A549 (cell line): ENCODE results near the gene DELE1. TPM values are rescaled to one million over a fixed set of nuclear protein-coding genes. Genes with fewer than 3 reads are reported as not detected.

ENCODE experiments used
- ATAC-seq, 2 experiments: fragments of 200-7000 bp in 1 of 2; fragments of >200 bp in 1 of 2; cut with Nextera tagmentation in 1 of 2; cut with Tn5 transposase in 1 of 2; 3 replicates each; pipeline versions ENCODE4 v1.8.0 to v1.9.1; 2018 to 2020; ENCODE audit warnings: mild to moderate bottlenecking in 1 of 2, moderate library complexity in 1 of 2
- CTCF ChIA-PET: fragments of 300-600 bp; sonication (Branson Sonifier 250); formaldehyde crosslinking; extraction: SDS; loops from one replicate; lab custom pipeline; 2021; ENCODE audit warnings: antibody characterized with exemption, inconsistent platforms; lab: Yijun Ruan, JAX
- POLR2A ChIA-PET: fragments of 350-600 bp; formaldehyde crosslinking; extraction: SDS; loops from one replicate; lab custom pipeline; 2021; ENCODE audit warnings: antibody characterized with exemption, inconsistent platforms; lab: Yijun Ruan, JAX
- DNase-seq, 2 experiments: peaks; one replicate each; pipeline versions ENCODE4 v3.0.0 to v3.0.0-alpha.2; 2011 to 2016; ENCODE audit warnings: low read depth in 1 of 2, low spot score in 1 of 2
- FAIRE-seq: peaks from 2 replicates; lab custom pipeline; 2011; peaks lifted over from hg19 to GRCh38; lab: Jason Lieb, UNC
- H3K27ac ChIP-seq, 2 experiments: fragments of >200 bp; sonication (Bioruptor Twin); formaldehyde crosslinking; 3 replicates each; pipeline ENCODE4 v1.5.1; 2016 to 2017
- H3K4me1 ChIP-seq: fragments of >200 bp; sonication (Bioruptor Twin); formaldehyde crosslinking; 3 replicates; pipeline ENCODE4 v1.6.1; 2016
- H3K4me2 ChIP-seq: fragments of >200 bp; sonication (Bioruptor Twin); formaldehyde crosslinking; 3 replicates; pipeline ENCODE4 v1.6.1; 2016
- H3K4me3 ChIP-seq: fragments of >200 bp; sonication (Bioruptor Twin); formaldehyde crosslinking; 3 replicates; pipeline ENCODE4 v1.5.1; 2016
- H3K9me3 ChIP-seq: fragments of >200 bp; sonication (Bioruptor Twin); formaldehyde crosslinking; 3 replicates; pipeline ENCODE4 v1.6.1; 2016
- BCL3 ChIP-seq: fragments of >200 bp; sonication (Bioruptor Twin); formaldehyde crosslinking; IDR thresholded peaks from 3 replicates; pipeline ENCODE4 v1.6.1; 2016
- BHLHE40 ChIP-seq: IDR thresholded peaks from 2 replicates; pipeline ENCODE4 v1.6.1; 2012; ENCODE audit warnings: low read depth, low read length, inconsistent platforms
- CBX2 ChIP-seq: fragments of 200-600 bp; sonication (generic); IDR thresholded peaks from 2 replicates; pipeline ENCODE4 v1.6.1; 2016; ENCODE audit warnings: low read depth, mild to moderate bottlenecking, borderline replicate concordance
- CBX8 ChIP-seq: fragments of 200-600 bp; sonication (generic); IDR thresholded peaks from 2 replicates; pipeline ENCODE4 v1.6.1; 2016
- CHD4 ChIP-seq: fragments of 200-600 bp; sonication (generic); IDR thresholded peaks from 2 replicates; pipeline ENCODE4 v1.6.1; 2016; ENCODE audit warnings: antibody characterized with exemption, mild to moderate bottlenecking, borderline replicate concordance
- EP300 ChIP-seq, 2 experiments: fragments of >200 bp; sonication (Bioruptor Twin); formaldehyde crosslinking; IDR thresholded peaks; 2 replicates in 1 of 2; 3 replicates in 1 of 2; pipeline ENCODE4 v1.6.1; 2016 to 2017
- FOSB ChIP-seq: fragments of 250-450 bp; sonication (Bioruptor Pico); IDR thresholded peaks from 2 replicates; pipeline ENCODE4 v1.5.0; 2020; ENCODE audit warnings: mild to moderate bottlenecking, moderate library complexity
- FOXS1 ChIP-seq: fragments of 250-450 bp; sonication (Bioruptor Pico); IDR thresholded peaks from 2 replicates; pipeline ENCODE4 v1.5.0; 2020; ENCODE audit warnings: mild to moderate bottlenecking, moderate library complexity
- HMGXB4 ChIP-seq: fragments of 250-450 bp; sonication (Bioruptor Pico); IDR thresholded peaks from 2 replicates; pipeline ENCODE4 v1.5.0; 2021; ENCODE audit warnings: mild to moderate bottlenecking, moderate library complexity, borderline replicate concordance
- MAX ChIP-seq: IDR thresholded peaks from 2 replicates; pipeline ENCODE4 v1.6.1; 2012
- MYC ChIP-seq: IDR thresholded peaks from 2 replicates; pipeline ENCODE4 v1.6.1; 2012; ENCODE audit warnings: mild to moderate bottlenecking, inconsistent platforms, low read length, improper control_type of control experiment, borderline replicate concordance
- NPAS2 ChIP-seq: fragments of 250-450 bp; sonication (Bioruptor Pico); IDR thresholded peaks from 2 replicates; pipeline ENCODE4 v1.8.0; 2022; ENCODE audit warnings: mild to moderate bottlenecking, moderate library complexity, borderline replicate concordance
- NR3C1 ChIP-seq: fragments of >200 bp; sonication (Bioruptor Twin); formaldehyde crosslinking; IDR thresholded peaks from 3 replicates; pipeline ENCODE4 v1.6.1; 2017
- PHF8 ChIP-seq: fragments of 200-600 bp; sonication (generic); IDR thresholded peaks from 2 replicates; pipeline ENCODE4 v1.6.1; 2016; ENCODE audit warnings: low read depth, mild to moderate bottlenecking, antibody characterized with exemption, moderate library complexity, borderline replicate concordance
- POLR2AphosphoS2 ChIP-seq: conservative IDR thresholded peaks from 2 replicates; pipeline ENCODE4 v1.6.1; 2012; ENCODE audit warnings: low read length, improper control_type of control experiment, inconsistent platforms
- RAD21 ChIP-seq, 2 experiments: fragments of >200 bp in 1 of 2; sonication (Bioruptor Twin) in 1 of 2; formaldehyde crosslinking in 1 of 2; IDR thresholded peaks in 1 of 2; conservative IDR thresholded peaks in 1 of 2; 2 replicates in 1 of 2; 3 replicates in 1 of 2; pipeline ENCODE4 v1.6.1; 2012 to 2018; ENCODE audit warnings: inconsistent platforms in 1 of 2
- RFX5 ChIP-seq: fragments of 450-650 bp; IDR thresholded peaks from 2 replicates; pipeline ENCODE4 v1.7.1; 2014; ENCODE audit warnings: antibody characterized with exemption, mild to moderate bottlenecking, moderate library complexity
- RNF2 ChIP-seq: fragments of 200-600 bp; sonication (generic); IDR thresholded peaks from 2 replicates; pipeline ENCODE4 v1.6.1; 2016; ENCODE audit warnings: low read depth, mild to moderate bottlenecking, antibody characterized with exemption, moderate library complexity, borderline replicate concordance
- SMC3 ChIP-seq: fragments of >200 bp; sonication (Bioruptor Twin); formaldehyde crosslinking; IDR thresholded peaks from 3 replicates; pipeline ENCODE4 v1.6.1; 2018; ENCODE audit warnings: inconsistent platforms
- SREBF2 ChIP-seq: fragments of 450-650 bp; IDR thresholded peaks from 2 replicates; pipeline ENCODE4 v1.6.1; 2014; ENCODE audit warnings: mild to moderate bottlenecking, moderate library complexity
- TFCP2L1 ChIP-seq: fragments of 250-450 bp; sonication (Bioruptor Pico); IDR thresholded peaks from 2 replicates; pipeline ENCODE4 v1.5.0; 2021; ENCODE audit warnings: mild to moderate bottlenecking
- ZNF302 ChIP-seq: fragments of 250-450 bp; sonication (Bioruptor Pico); IDR thresholded peaks from 2 replicates; pipeline ENCODE4 v1.9.0; 2021; ENCODE audit warnings: inconsistent platforms, mild to moderate bottlenecking, moderate library complexity
- WGBS: methylation state at CpG from one replicate; pipeline ENCODE4 v1.1.6; 2017; ENCODE audit errors: missing lambda C conversion rate; 5-methylcytosine and 5-hydroxymethylcytosine counted together
- polyA plus RNA-seq, 4 experiments: library from polyadenylated mRNA; depleted of rRNA in 3 of 4; stranded (reverse); fragments of >200 nt; fragmentation: RNase III in 1 of 4; extraction: RNeasy Plus Mini Kit Qiagen cat#74134 plus additional on column Dnase treatment in 1 of 4; gene quantifications; 2 replicates in 3 of 4; 3 replicates in 1 of 4; pipeline ENCODE4 v1.2.3, GENCODE V29; 2011 to 2017

Gene DELE1
- polyA plus RNA-seq, 2 of the 4 experiments (the other 2 are of a cell fraction), result 41.2 to 60.1 TPM

- ATAC-seq, result peak; percentile 44 to 56; a peak in 4 of 6 replicates
- FAIRE-seq, result no peak
- TF ChIP-seq FOXS1 (CRISPR knock-in tag) (no peak), NPAS2 (CRISPR knock-in tag) (no peak), RFX5 (no peak), BHLHE40 (no peak), HMGXB4 (no peak), TFCP2L1 (CRISPR knock-in tag) (no peak), RAD21 (conservative IDR thresholded peaks at IDR 0.05 in 1 of 2, IDR thresholded peaks at IDR 0.05 in 1 of 2) (no peak)
- WGBS, result 74% methylated on average over 6 of the region's 6 CpGs
- CTCF ChIA-PET, result interaction anchor here (0.6 to 3.5 kb wide), 11 partner anchors 10 to 1767 kb away, joined by 3 to 13 read pairs (median 4); no protein-coding TSS in a partner anchor
- no peak overlapping the region for H3K4me3 ChIP-seq
- H3K4me1 ChIP-seq, result no peaks in the 10 kb centered on the region
- POLR2A ChIA-PET, result interaction anchor here (4.0 kb wide), 1 partner anchor 8 kb away, joined by 18 read pairs; the partner anchor contains the start of gene DELE1
- no peak for DNase-seq
- H3K4me2 ChIP-seq, result no peak overlapping the region
- no peak overlapping the region for H3K27ac ChIP-seq
- H3K9me3 ChIP-seq, result no peaks in the 10 kb centered on the region
Observed at GRCh38 chr5:141915881-141916336, 7.8 kb upstream of the DELE1 start.

- FAIRE-seq (no peak), DNase-seq (no peak), ATAC-seq (no peak)
- H3K27ac ChIP-seq, result no peak overlapping the region
- H3K4me3 ChIP-seq, result no peak overlapping the region
- WGBS, result 38% methylated on average over 2 of the region's 2 CpGs
- POLR2A ChIA-PET, result no interaction called here
- H3K4me2 ChIP-seq, result no peak overlapping the region
- H3K9me3 ChIP-seq, result no peaks in the 10 kb centered on the region
- H3K4me1 ChIP-seq, result no peaks in the 10 kb centered on the region
- CTCF ChIA-PET, result interaction anchor here (0.6 to 2.8 kb wide), 9 partner anchors 10 to 1768 kb away, joined by 3 to 11 read pairs (median 4); no protein-coding TSS in a partner anchor
- TF ChIP-seq RNF2 (no peak), MYC (no peak), BCL3 (no peak), CBX8 (no peak), FOSB (no peak), EP300 (IDR thresholded peaks at IDR 0.05) (no peak), CBX2 (no peak), NPAS2 (CRISPR knock-in tag) (no peak), PHF8 (no peak), MAX (no peak), POLR2AphosphoS2 (no peak), ZNF302 (no peak), CHD4 (no peak), SREBF2 (no peak), SMC3 (no peak), NR3C1 (no peak), RAD21 (conservative IDR thresholded peaks at IDR 0.05 in 1 of 2, IDR thresholded peaks at IDR 0.05 in 1 of 2) (no peak)
Observed at GRCh38 chr5:141916522-141916921, 7.1 kb upstream of the DELE1 start.
